Measurements from ENCODE around the gene ZNF358. TPM values are rescaled to one million over a fixed set of nuclear protein-coding genes. Genes with fewer than 3 reads are reported as not detected.

The ZNF358 gene
- total and polyA plus RNA-seq, 2 donors (not counting 3 experiments of a cell fraction or from before 2014, with no cell fraction given) = 51.2 to 83.2 TPM

- Histone ChIP-seq H3K4me1 (ENCODE audit: control insufficient read depth, extremely low read depth, insufficient read depth, low read length) (no peaks in the 10 kb centered on the region), H3K9me1 (replicated peaks; ENCODE audit: control insufficient read depth, extremely low read depth, insufficient read depth, low read length) (no peaks in the 10 kb centered on the region), H3K27me3 (ENCODE audit: control insufficient read depth in 2 of 2, insufficient read depth in 2 of 2, low read length in 2 of 2) (peaks cover 0 to 4% of the 10 kb centered on the region in 2 experiments), H3K9me3 (replicated peaks; ENCODE audit: control insufficient read depth, insufficient read depth, low read length) (no peaks in the 10 kb centered on the region), H3K36me3 (ENCODE audit: control insufficient read depth in 2 of 2, extremely low read depth in 1 of 2, insufficient read depth in 2 of 2, low read length in 2 of 2) (no peaks in the 10 kb centered on the region), H3K4me2 (ENCODE audit: insufficient read depth, low read length) (no peak overlapping the region), H3K4me3 (replicated peaks in 1 of 3; ENCODE audit: insufficient read depth in 1 of 3, low read depth in 1 of 3, low read length in 3 of 3) (no peak overlapping the region), H4K20me1 (replicated peaks; ENCODE audit: control insufficient read depth, extremely low read depth, insufficient read depth, low read length) (no peaks in the 10 kb centered on the region), H3K27ac (ENCODE audit: insufficient read depth, low read depth, low read length) (no peak overlapping the region), H2AFZ (ENCODE audit: low read depth, low read length) (no peak overlapping the region), H3K79me2 (ENCODE audit: control insufficient read depth, insufficient read depth, low read length) (no peaks in the 10 kb centered on the region), H3K9ac (replicated peaks; ENCODE audit: extremely low read depth, insufficient read depth, low read length) (no peak overlapping the region)
- dilution Hi-C loops (cut with MboI; ENCODE audit: extremely low pct_ligation_motif_present, low sequenced_read_pairs) (no loop called here), intact Hi-C loops (cut with micrococcal nuclease) (no loop called here)
- no peak for DNase-seq (ENCODE audit: low read depth, low spot score)
- ChIA-PET CTCF (no interaction called here), POLR2A (no interaction called here)
- no TSS peak for BruUV-seq (replicated peaks)
- TF ChIP-seq POLR2A (IDR thresholded peaks at IDR 0.05; ENCODE audit: low read depth, low read length) (no peak), MAX (IDR thresholded peaks at IDR 0.05; ENCODE audit: insufficient read depth, insufficient read length) (no peak), JUN (IDR thresholded peaks at IDR 0.05; ENCODE audit: borderline replicate concordance, insufficient read depth, insufficient read length, low read depth) (no peak), FOS (IDR thresholded peaks at IDR 0.05; ENCODE audit: borderline replicate concordance, insufficient read depth, low read length) (no peak), EZH2 (IDR thresholded peaks at IDR 0.05; ENCODE audit: borderline replicate concordance, low read depth, low read length, severe bottlenecking) (no peak), GATA2 (IDR thresholded peaks at IDR 0.05; ENCODE audit: insufficient read depth, insufficient read length, low read depth, low read length) (no peak), MYC (IDR thresholded peaks at IDR 0.05; ENCODE audit: low read depth, low read length) (no peak), POLR2AphosphoS5 (IDR thresholded peaks at IDR 0.05; ENCODE audit: insufficient read depth, low read depth, low read length) (no peak), CTCF (IDR thresholded peaks at IDR 0.05; ENCODE audit: extremely low read depth in 1 of 2, insufficient read depth in 1 of 2, low read depth in 1 of 2, low read length in 2 of 2) (no peak)
- FAIRE-seq = no peak
Measured at GRCh38 chr19:7502552-7502951, 13.4 kb upstream of the ZNF358 start.
